H9 (cell line): ENCODE measurements around the gene ARL5B. TPM values are rescaled to one million over a fixed set of nuclear protein-coding genes. Genes with fewer than 3 reads are reported as not detected.

Experiments used
- DNase-seq: peaks from one replicate; pipeline ENCODE4 v3.0.0-alpha.2; 2017
- H2AFZ ChIP-seq: one replicate; pipeline ENCODE4 v1.6.1; 2013; ENCODE audit warnings: mild to moderate bottlenecking, low read length, control low read depth, moderate library complexity
- H2AK5ac ChIP-seq: 2 replicates; pipeline ENCODE4 v1.6.1; 2013; ENCODE audit warnings: low read length, control low read depth, mixed read lengths; ENCODE audit not compliant: insufficient read length
- H2BK120ac ChIP-seq: one replicate; pipeline ENCODE4 v1.6.1; 2013; ENCODE audit warnings: low read depth, mild to moderate bottlenecking, low read length, control low read depth, inconsistent platforms; ENCODE audit not compliant: poor library complexity, severe bottlenecking
- H2BK12ac ChIP-seq: 2 replicates; pipeline ENCODE4 v1.6.1; 2013; ENCODE audit warnings: low read length, control low read depth, mixed read lengths, low read depth; ENCODE audit not compliant: insufficient read length
- H2BK15ac ChIP-seq: 2 replicates; pipeline ENCODE4 v1.6.1; 2013; ENCODE audit warnings: low read depth, low read length, control low read depth
- H2BK20ac ChIP-seq: one replicate; pipeline ENCODE4 v1.6.1; 2013; ENCODE audit warnings: low read depth, mild to moderate bottlenecking, low read length, control low read depth, inconsistent platforms; ENCODE audit not compliant: poor library complexity, severe bottlenecking
- H2BK5ac ChIP-seq: 2 replicates; pipeline ENCODE4 v1.6.1; 2013; ENCODE audit warnings: low read length, control low read depth, mixed read lengths; ENCODE audit not compliant: insufficient read length
- H3K14ac ChIP-seq: 2 replicates; pipeline ENCODE4 v1.6.1; 2013; ENCODE audit warnings: low read length, control low read depth; ENCODE audit not compliant: insufficient read depth
- H3K18ac ChIP-seq: 2 replicates; pipeline ENCODE4 v1.6.1; 2013; ENCODE audit warnings: low read depth, mild to moderate bottlenecking, mixed read lengths, low read length, control low read depth; ENCODE audit not compliant: insufficient read length
- H3K23ac ChIP-seq: 2 replicates; pipeline ENCODE4 v1.6.1; 2013; ENCODE audit warnings: low read length, control low read depth, mixed read lengths, low read depth; ENCODE audit not compliant: insufficient read length
- H3K23me2 ChIP-seq: 2 replicates; pipeline ENCODE4 v1.6.1; 2013; ENCODE audit warnings: low read depth, mild to moderate bottlenecking, mixed read lengths, low read length, control low read depth; ENCODE audit not compliant: insufficient read length, poor library complexity, severe bottlenecking
- H3K27ac ChIP-seq: 2 replicates; pipeline ENCODE4 v1.5.1; 2013; ENCODE audit warnings: low read length, control low read depth, mixed read lengths, low read depth; ENCODE audit not compliant: insufficient read length
- H3K27me3 ChIP-seq: 2 replicates; pipeline ENCODE4 v1.6.1; 2013; ENCODE audit warnings: low read length, control low read depth, inconsistent platforms; ENCODE audit not compliant: insufficient read depth
- H3K4ac ChIP-seq: 2 replicates; pipeline ENCODE4 v1.6.1; 2013; ENCODE audit warnings: low read depth, mild to moderate bottlenecking, control low read depth, inconsistent platforms, low read length, moderate library complexity
- H3K4me1 ChIP-seq: 2 replicates; pipeline ENCODE4 v1.6.1; 2013; ENCODE audit warnings: low read length, control low read depth, inconsistent platforms; ENCODE audit not compliant: insufficient read depth
- H3K4me2 ChIP-seq: 2 replicates; pipeline ENCODE4 v1.6.1; 2013; ENCODE audit warnings: low read length, control low read depth, mixed read lengths; ENCODE audit not compliant: insufficient read length, insufficient read depth
- H3K56ac ChIP-seq: 2 replicates; pipeline ENCODE4 v1.6.1; 2013; ENCODE audit warnings: low read depth, mild to moderate bottlenecking, mixed read lengths, low read length, control low read depth; ENCODE audit not compliant: insufficient read length
- H3K79me1 ChIP-seq: 2 replicates; pipeline ENCODE4 v1.6.1; 2013; ENCODE audit warnings: low read depth, mild to moderate bottlenecking, moderate library complexity, low read length, control low read depth, inconsistent platforms; ENCODE audit not compliant: insufficient read depth, poor library complexity, severe bottlenecking
- H3K79me2 ChIP-seq: 2 replicates; pipeline ENCODE4 v1.6.1; 2013; ENCODE audit warnings: low read length, control low read depth, inconsistent platforms; ENCODE audit not compliant: insufficient read depth
- H3K9ac ChIP-seq: 2 replicates; pipeline ENCODE4 v1.6.1; 2013; ENCODE audit warnings: low read length, control low read depth, mixed read lengths; ENCODE audit not compliant: insufficient read length; ENCODE audit errors: extremely low read depth
- H3K9me3 ChIP-seq: one replicate; pipeline ENCODE4 v1.6.1; 2013; ENCODE audit warnings: low read depth, low read length, inconsistent platforms; ENCODE audit not compliant: control insufficient read depth
- H3T11ph ChIP-seq: one replicate; pipeline ENCODE4 v1.6.1; 2013; ENCODE audit warnings: mild to moderate bottlenecking, low read length, control low read depth, inconsistent platforms
- H4K20me1 ChIP-seq: one replicate; pipeline ENCODE4 v1.6.1; 2013; ENCODE audit not compliant: control insufficient read depth, insufficient read length, insufficient read depth
- H4K5ac ChIP-seq: 2 replicates; pipeline ENCODE4 v1.6.1; 2013; ENCODE audit warnings: low read depth, mild to moderate bottlenecking, mixed read lengths, low read length, control low read depth; ENCODE audit not compliant: insufficient read length
- H4K8ac ChIP-seq: replicated peaks from 2 replicates; pipeline ENCODE4 v1.6.1; 2013; ENCODE audit warnings: low read length, control low read depth, mixed read lengths, low read depth; ENCODE audit not compliant: insufficient read length
- H4K91ac ChIP-seq: 2 replicates; pipeline ENCODE4 v1.6.1; 2013; ENCODE audit warnings: low read depth, mild to moderate bottlenecking, moderate library complexity, mixed read lengths, low read length, control low read depth; ENCODE audit not compliant: insufficient read length
- H3K27ac Mint-ChIP-seq, 3 experiments: 2 replicates in 2 of 3; 3 replicates in 1 of 3; pipeline ENCODE4 v1.8.0; 2020 to 2021; ENCODE audit warnings: mixed read lengths in 3 of 3, mild to moderate bottlenecking in 1 of 3, moderate library complexity in 1 of 3
- H3K27me3 Mint-ChIP-seq: 2 replicates; pipeline ENCODE4 v1.8.0; 2021; ENCODE audit warnings: low read depth, mild to moderate bottlenecking, moderate library complexity, mixed read lengths
- H3K36me3 Mint-ChIP-seq, 3 experiments: 2 replicates in 2 of 3; 3 replicates in 1 of 3; pipeline ENCODE4 v1.8.0; 2020 to 2021; ENCODE audit warnings: low read depth in 3 of 3, mixed read lengths in 3 of 3; ENCODE audit not compliant: insufficient read depth in 1 of 3
- H3K4me1 Mint-ChIP-seq, 2 experiments: 2 replicates each; pipeline ENCODE4 v1.8.0; 2020; ENCODE audit warnings: mixed read lengths in 2 of 2
- H3K4me3 Mint-ChIP-seq, 2 experiments: 2 replicates in 1 of 2; 3 replicates in 1 of 2; pipeline ENCODE4 v1.8.0; 2020 to 2021; ENCODE audit warnings: mild to moderate bottlenecking in 2 of 2, mixed read lengths in 2 of 2, moderate library complexity in 1 of 2
- H3K9me3 Mint-ChIP-seq, 2 experiments: 2 replicates in 1 of 2; 3 replicates in 1 of 2; pipeline ENCODE4 v1.8.0; 2020; ENCODE audit warnings: mild to moderate bottlenecking in 2 of 2, mixed read lengths in 2 of 2, moderate library complexity in 1 of 2
- WGBS: extraction: QIAGEN DNeasy Blood & Tissue Kit; methylation state at CpG from one replicate; pipeline ENCODE4 v1.1.7; 2013; ENCODE audit warnings: missing lambda C conversion rate, low lambda C conversion rate, mixed read lengths; ENCODE audit not compliant: insufficient read length; ENCODE audit errors: extremely low coverage; 5-methylcytosine and 5-hydroxymethylcytosine counted together
- total RNA-seq: library from RNA; stranded (reverse); gene quantifications from 2 replicates; pipeline ENCODE4 v1.2.1, GENCODE V29; 2021
- TF ChIP-seq, protein P1 (sequence below): fragments of 200-600 bp; sonication (generic); conservative IDR thresholded peaks from 3 replicates; pipeline ENCODE4 v1.8.0; 2021; ENCODE audit warnings: antibody characterized with exemption, mild to moderate bottlenecking

Gene ARL5B
- total RNA-seq, 1 experiment from 2014 or later = 33.9 TPM

DNA sequence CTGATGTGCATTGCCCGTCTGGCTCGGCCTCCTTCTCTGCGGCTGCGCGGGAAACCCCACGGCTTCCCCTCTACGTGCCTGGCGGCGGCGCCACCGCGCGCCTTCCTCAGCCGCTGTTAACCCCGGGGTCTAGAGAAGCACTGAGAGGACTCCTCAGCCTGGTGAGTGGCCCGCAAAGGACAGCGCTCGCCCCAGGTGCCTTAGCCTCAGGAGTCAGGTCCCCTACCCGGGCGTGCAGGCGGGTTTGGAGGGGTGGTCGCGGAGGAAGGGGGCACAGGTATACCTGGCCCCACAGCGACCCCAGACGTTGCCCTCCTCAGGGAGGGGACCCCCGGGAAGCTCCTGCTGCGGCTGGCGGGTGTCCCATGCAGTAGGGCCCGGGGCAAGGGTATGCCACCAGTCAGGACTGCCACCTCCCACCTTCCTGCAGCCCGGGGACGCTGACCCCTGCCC lies 51.0 kb downstream of the ARL5B start:
- H3K4me2 ChIP-seq = no peak overlapping the region
- TF ChIP-seq, protein P1, sequence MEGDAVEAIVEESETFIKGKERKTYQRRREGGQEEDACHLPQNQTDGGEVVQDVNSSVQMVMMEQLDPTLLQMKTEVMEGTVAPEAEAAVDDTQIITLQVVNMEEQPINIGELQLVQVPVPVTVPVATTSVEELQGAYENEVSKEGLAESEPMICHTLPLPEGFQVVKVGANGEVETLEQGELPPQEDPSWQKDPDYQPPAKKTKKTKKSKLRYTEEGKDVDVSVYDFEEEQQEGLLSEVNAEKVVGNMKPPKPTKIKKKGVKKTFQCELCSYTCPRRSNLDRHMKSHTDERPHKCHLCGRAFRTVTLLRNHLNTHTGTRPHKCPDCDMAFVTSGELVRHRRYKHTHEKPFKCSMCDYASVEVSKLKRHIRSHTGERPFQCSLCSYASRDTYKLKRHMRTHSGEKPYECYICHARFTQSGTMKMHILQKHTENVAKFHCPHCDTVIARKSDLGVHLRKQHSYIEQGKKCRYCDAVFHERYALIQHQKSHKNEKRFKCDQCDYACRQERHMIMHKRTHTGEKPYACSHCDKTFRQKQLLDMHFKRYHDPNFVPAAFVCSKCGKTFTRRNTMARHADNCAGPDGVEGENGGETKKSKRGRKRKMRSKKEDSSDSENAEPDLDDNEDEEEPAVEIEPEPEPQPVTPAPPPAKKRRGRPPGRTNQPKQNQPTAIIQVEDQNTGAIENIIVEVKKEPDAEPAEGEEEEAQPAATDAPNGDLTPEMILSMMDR = 0 out of 3 replicates have a peak, but pooled peaks have one; percentile 10
- no peak overlapping the region for H2AFZ ChIP-seq
- no CpG with 5 or more reads among the region's 31 CpGs for WGBS
- no peak overlapping the region for H3K18ac ChIP-seq
- no peaks in the 10 kb centered on the region for H3K23me2 ChIP-seq
- H2BK12ac ChIP-seq = no peak overlapping the region
- no peaks in the 10 kb centered on the region for H3K79me2 ChIP-seq
- no peaks in the 10 kb centered on the region for H3K36me3 Mint-ChIP-seq
- no peak overlapping the region for H3K4me3 Mint-ChIP-seq
- no peak overlapping the region for H4K91ac ChIP-seq
- no peak overlapping the region for H3K27ac ChIP-seq
- no peak overlapping the region for H3K9ac ChIP-seq
- no peaks in the 10 kb centered on the region for H3K9me3 ChIP-seq
- peak; percentile 34 for DNase-seq
- H3K27me3 ChIP-seq = no peaks in the 10 kb centered on the region
- H2BK5ac ChIP-seq = no peak overlapping the region
- H3K79me1 ChIP-seq = no peaks in the 10 kb centered on the region
- no peak overlapping the region for H3K14ac ChIP-seq
- H3K4ac ChIP-seq = no peak overlapping the region
- H3K9me3 Mint-ChIP-seq = no peaks in the 10 kb centered on the region; a peak in 1 of 5 replicates
- H3K56ac ChIP-seq = no peak overlapping the region
- H4K20me1 ChIP-seq = no peaks in the 10 kb centered on the region
- H3K23ac ChIP-seq = no peak overlapping the region
- H3K4me1 Mint-ChIP-seq = 0 out of 4 replicates have a peak, but pooled peaks cover 0 to 3% of the 10 kb centered on the region in 2 experiments
- H4K5ac ChIP-seq = no peak overlapping the region
- H3K27me3 Mint-ChIP-seq = no peaks in the 10 kb centered on the region
- no peak overlapping the region for H4K8ac ChIP-seq
- no peaks in the 10 kb centered on the region for H3K4me1 ChIP-seq
- no peak overlapping the region for H2AK5ac ChIP-seq
- H2BK15ac ChIP-seq = no peak overlapping the region
- H3K27ac Mint-ChIP-seq = no peak overlapping the region
- no peak overlapping the region for H2BK120ac ChIP-seq
- H3T11ph ChIP-seq = no peak overlapping the region
- H2BK20ac ChIP-seq = no peak overlapping the region
